Measurements from ENCODE around the gene RNU6-9.

DNA sequence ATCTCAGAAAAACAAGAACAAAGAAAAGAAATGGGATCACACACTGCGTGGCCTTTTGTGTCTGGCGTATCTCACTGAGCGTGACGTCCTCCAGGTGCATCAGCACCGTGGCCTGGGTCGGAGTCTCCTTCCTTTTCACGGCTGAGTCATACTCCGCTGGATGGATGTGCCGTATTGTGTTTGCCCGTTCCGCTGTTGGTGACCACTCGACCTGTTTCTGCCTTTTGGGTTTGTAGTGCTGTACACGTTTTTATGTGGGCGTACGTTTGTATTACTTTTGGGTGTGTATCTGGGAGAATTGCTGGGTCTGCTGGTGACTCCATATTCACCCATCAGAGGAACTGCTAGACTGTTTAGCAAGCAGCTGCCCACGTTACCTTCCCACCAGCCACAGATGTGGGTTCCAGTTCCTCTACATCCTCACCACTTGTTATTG lies 44.0 kb downstream of the RNU6-9 start:
- TF ChIP-seq, protein P1, sequence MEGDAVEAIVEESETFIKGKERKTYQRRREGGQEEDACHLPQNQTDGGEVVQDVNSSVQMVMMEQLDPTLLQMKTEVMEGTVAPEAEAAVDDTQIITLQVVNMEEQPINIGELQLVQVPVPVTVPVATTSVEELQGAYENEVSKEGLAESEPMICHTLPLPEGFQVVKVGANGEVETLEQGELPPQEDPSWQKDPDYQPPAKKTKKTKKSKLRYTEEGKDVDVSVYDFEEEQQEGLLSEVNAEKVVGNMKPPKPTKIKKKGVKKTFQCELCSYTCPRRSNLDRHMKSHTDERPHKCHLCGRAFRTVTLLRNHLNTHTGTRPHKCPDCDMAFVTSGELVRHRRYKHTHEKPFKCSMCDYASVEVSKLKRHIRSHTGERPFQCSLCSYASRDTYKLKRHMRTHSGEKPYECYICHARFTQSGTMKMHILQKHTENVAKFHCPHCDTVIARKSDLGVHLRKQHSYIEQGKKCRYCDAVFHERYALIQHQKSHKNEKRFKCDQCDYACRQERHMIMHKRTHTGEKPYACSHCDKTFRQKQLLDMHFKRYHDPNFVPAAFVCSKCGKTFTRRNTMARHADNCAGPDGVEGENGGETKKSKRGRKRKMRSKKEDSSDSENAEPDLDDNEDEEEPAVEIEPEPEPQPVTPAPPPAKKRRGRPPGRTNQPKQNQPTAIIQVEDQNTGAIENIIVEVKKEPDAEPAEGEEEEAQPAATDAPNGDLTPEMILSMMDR (IDR thresholded peaks at IDR 0.05; ENCODE audit: low read depth, low read length, poor library complexity, severe bottlenecking) = no peak
- TF ChIP-seq EZH2phosphoT487 (IDR thresholded peaks at IDR 0.05; ENCODE audit: borderline replicate concordance, low read length) = no peak

Data from DOHH2 (cell line).